ENCODE results near the gene CCN5.
"Not testable (repeated sequence)": the region's sequence is repeated elsewhere in the genome, so short reads cannot be mapped to it uniquely, and the experiment has no call there.

Gene CCN5, protein sequence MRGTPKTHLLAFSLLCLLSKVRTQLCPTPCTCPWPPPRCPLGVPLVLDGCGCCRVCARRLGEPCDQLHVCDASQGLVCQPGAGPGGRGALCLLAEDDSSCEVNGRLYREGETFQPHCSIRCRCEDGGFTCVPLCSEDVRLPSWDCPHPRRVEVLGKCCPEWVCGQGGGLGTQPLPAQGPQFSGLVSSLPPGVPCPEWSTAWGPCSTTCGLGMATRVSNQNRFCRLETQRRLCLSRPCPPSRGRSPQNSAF

DNA sequence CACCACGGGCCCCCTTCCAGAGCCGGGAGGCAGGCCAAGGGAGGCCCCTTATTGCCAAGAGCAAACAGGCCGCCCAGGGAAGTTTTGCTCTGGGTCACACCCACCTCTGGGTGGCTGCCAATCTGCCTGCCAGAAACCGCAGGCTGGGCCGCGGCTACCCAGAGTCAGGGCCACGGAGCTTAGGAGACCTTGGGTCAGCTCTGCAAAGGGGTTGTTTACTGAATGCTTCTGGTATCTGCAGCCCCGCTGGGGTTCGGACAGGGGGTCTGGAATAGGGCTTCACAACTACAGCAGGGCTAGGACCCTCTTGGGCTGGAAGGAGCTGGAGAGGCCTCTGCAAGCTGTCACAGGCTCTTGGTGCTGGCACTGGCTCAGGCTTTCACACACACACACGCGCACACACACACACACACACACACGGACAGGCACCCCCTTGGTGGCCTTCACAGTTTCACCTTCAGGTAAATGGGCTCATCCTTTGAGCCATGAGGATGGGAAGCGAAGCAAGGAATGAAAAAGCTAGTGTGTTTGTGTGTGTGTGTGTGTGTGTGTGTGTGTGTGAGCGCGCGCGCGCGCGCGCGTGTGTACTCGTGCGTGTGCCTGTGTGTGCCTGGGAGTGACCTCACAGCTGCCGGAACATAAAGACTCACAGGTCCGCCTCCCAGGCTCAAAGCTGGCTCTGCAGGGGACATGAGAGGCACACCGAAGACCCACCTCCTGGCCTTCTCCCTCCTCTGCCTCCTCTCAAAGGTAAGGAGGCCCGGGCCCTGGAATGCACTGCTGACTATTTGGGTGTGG, at the start of gene CCN5:
Gene CCN5, plus strand, starts transcription at position 669 of the 798 bp plus-strand sequence. Its CDS starts 22 bp downstream, at position 691.
- DNase-seq (ENCODE audit: low read depth), result peak; percentile 88

DNA sequence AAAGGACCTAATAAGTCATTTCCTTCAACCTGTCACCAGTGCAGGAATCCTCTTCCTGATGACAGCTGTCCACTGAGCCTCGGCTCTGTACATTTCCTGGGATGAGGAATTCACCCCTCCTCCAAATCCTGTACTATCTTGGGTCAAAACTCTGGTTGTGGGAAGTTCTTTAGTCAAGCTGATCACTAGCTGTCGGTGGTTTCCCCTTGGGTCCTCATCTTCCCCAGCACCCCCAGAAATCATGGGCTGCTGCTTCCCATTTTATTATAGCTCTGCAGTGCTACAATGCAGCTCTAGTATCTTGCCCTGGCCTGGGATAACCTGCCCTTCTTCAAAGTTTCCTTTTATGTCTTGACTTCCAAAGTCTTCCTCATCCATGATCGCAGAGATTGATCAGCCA, 49.1 kb upstream of the CCN5 start:
- no peak for DNase-seq (ENCODE audit: low read depth)

DNA sequence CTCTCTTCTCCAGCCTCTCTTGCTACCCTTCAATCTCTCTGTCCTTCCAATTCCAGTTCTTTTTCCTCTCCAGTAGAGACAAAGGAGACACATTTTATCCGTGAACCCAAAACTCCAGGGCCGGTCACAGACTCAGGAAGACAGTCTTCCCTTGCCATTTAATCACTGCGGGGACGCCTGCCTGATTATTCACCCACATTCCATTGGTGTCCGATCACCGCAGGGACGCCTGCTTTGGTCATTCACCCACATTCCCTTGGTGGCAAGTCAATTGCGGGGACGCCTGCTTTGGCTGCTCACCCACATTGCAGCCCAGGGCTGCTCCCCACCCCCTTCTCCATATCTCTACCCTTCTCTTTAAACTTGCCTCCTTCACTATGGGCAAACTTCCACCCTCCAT, 44.3 kb upstream of the CCN5 start:
- DNase-seq (ENCODE audit: low read depth), result not testable (repeated sequence)

DNA sequence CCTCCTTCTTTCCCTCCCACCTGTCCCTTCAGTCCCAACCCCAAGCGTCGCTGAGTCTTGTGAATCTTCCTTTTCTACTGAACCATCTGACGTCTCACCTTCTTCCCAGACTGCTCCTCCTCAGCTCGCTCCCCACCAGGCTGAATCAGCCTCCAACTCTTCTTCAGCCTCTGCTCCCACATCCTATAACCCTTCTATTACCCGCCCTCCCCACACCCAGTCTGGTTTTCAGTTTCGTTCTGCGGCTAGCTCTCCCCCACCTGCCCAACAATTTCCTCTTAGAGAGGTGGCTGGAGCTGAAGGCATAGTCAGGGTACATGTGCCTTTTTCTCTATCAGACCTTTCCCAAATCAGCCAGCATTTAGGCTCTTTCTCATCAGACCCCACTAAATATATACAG, 43.6 kb upstream of the CCN5 start:
- not testable (repeated sequence) for DNase-seq (ENCODE audit: low read depth)

DNA sequence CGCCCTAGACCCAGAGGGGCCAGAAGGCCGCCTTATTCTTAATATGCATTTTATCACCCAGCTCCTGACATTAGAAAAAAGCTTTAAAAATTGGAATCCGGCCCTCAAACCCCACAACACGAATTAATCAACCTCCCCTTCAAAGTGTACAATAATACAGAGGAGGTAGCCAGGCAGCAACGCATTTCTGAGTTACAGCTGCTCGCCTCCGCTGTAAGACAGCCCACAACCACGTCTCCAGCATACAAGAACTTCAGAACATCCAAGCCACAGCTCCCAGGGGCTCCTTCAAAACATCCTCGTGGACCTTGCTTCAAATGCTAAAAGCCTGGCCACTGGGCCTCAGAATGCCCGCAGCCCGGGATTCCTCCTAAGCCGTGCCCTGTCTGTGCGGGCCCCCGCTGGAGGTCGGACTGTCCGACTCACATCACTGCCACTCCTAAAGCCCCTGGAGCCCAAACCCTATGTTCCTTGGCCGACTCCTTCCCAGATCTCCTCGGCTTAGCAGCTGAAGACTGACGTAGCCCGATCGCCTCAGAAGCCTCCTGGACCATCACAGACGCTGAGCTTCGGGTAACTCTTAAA, 42.8 kb upstream of the CCN5 start:
- not testable (repeated sequence) for DNase-seq (ENCODE audit: low read depth)

DNA sequence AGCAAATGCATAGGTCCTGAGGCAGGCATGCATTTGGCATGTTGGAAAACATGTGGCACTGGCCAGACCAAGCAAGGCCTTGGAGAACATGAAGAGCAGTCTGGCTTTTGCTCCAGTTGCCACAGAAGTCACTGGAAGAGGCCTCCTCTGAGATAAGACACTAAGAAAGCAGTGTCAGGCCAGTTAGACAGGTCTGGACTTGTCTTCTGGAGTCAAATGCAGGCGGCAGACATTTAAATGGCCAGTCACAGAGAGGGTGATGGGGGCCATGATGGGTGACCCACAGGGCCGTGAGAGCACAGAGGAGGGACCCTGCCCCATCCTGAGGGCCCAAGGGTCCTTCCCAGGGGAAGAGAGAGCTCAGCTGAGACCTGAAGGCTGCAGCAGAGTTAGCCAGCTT, 36.9 kb upstream of the CCN5 start:
- DNase-seq (ENCODE audit: low read depth), result no peak

DNA sequence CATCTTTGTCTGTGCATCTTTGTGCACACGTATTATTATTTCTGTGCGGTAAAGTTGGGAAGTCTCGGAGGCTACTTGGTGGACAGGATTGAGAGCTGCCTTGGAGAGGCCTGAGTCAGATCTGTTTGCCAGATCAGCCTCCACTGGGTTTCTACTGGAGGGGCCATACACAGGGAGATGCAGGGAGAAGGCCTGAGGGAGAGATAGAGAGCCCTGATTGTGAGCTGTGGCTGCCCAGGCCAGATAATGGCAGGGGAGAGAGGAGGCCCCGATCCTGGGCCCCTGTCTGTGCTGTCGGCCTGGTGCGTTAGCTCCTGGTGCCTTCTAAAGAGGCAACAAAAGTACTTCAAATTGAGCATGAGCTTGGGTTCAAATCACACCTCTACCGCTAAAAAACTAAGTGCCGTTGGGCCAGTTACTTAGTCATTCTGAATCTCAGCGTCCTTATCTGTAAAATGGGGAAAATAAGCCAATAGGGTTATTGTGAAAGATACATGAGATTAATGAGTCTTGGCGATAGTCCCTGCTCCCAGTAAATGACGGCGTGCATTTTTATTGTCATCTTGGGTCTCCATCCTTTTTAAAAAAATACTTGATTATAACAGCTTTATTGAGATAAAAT, 36.1 kb upstream of the CCN5 start:
- DNase-seq (ENCODE audit: low read depth), result no peak

DNA sequence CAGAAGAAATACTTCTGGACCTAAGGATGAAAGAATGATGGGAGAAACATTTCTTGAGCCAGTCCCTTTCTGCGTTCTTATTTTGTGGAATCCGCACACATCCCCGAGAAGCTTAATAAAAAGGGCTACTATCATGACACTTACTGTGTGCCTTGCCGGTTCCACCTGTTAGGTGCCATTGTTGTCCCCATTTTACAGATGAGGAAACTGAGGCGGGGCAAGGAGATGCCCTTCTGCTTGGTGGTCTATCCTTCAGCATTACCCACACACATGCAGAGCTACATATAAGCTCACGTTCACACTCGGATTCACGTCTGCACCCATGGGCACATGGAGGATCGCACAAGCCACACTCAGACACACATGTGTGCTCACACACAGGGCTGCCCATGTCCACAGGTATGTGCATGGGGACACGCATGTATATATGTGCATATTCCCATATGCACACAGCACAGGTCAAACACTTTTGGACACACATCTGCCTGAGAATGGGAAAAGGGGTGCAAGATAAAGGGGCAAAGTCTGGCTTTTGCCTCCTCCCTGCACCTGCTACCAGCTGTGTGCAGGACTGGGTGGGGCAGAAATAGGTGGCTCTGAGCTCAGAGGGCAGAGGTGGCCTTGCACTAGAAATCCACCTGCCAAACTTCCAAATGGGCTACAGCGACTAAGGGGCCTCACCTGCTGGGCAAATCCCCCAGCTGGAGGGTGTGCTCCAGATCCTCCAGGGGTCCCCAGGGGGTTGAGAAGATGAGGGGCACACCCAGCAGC, 33.2 kb upstream of the CCN5 start:
- DNase-seq (ENCODE audit: low read depth), result no peak

DNA sequence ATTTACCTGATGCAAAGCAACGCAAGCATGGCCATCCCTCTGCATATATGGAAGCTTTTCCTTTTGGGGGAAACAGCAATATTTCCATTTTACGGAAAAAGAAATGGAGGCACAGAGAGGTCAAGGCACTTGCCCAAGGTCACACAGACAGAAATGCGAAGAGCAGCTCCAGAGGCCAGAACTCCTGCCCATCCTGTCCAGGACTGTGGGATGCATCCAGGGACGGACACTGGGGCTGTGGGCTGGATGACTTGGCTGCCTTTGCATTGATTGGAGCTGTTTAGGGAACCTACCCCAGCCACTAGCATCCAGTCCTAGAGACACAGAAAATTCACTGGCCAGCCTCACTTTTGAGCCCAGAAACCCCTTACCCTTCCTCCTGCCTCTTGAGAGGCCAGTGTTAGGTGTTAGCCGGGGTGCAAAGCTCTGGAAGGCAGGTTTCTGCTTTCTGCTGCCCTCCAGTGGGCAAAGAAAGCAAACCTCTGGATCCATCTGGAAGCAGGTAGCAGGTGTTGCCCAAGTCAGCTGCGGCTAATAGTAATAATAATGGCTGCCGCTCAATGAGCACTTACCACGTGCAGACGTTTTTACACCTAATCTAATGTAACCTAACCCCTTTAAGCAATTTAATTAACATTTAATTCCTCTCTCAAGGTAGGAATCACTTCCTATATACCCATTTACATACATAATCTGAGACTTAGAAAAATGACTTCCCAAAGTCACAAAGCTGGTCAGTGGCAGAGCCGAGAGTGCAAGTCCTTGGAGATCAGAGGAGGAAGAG, 31.7 kb upstream of the CCN5 start:
- peak; percentile 31 for DNase-seq (ENCODE audit: low read depth)

DNA sequence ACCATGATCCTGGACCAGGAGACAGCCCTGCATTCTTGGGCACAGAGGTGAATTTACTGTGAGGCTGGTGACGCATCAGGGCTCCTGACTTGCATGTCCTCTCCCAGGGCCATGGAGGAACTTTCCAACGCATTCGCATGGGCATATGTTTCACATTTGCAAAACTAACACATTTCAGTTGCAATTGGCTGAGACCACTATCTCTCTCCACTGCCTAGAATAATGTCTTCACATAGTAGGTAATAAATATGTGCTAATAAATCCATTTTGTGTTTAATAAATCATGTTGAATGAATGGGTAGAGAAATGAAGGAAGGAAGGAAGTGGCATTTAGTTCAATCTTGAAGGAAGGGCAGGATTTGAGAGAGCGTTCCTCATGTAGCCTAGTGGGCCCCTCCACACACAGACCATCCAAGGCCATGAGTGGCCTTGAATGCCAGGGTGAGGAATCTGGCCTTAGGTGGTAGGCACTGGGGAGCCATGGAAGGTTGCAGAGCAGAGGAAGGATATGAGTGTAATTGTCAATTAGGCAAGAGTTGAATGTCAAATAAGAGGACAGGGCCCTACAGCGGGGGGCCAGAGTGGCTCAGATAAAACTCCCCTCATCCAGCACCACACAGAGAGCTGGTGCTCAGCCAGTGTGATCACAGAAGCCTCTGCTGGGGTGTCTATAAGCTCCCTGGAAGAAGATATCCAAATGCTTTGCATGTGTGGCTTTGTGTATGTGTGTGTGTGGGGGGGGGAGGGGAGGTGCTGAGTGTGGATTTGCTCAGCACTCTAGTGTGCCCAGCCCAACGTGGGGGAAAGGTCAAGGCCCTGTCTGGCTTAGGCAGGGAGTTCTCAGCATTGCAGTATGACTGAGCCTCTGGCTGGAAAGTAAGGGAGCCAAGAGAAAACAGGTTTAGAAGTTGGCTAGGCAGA, 30.9 kb upstream of the CCN5 start:
- DNase-seq (ENCODE audit: low read depth), result no peak

DNA sequence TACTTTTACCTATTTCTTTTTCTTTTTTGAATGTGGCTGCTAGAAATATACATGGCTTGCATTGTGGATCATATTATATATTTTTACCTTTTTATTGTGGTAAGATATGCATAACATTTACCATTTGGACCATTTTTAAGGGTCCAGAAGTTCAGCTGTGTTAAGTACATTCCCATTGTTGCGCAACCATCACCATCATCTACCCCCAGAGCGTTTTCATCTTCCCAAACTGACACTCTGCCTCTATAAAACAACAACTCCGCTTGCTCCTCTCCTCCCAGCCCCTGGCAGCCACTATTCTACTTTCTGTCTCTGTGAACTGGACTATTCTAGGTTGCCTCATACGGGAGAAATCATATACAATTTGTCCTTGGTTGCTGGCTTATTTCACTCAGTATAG, 28.2 kb upstream of the CCN5 start:
- DNase-seq (ENCODE audit: low read depth), result no peak

DNA sequence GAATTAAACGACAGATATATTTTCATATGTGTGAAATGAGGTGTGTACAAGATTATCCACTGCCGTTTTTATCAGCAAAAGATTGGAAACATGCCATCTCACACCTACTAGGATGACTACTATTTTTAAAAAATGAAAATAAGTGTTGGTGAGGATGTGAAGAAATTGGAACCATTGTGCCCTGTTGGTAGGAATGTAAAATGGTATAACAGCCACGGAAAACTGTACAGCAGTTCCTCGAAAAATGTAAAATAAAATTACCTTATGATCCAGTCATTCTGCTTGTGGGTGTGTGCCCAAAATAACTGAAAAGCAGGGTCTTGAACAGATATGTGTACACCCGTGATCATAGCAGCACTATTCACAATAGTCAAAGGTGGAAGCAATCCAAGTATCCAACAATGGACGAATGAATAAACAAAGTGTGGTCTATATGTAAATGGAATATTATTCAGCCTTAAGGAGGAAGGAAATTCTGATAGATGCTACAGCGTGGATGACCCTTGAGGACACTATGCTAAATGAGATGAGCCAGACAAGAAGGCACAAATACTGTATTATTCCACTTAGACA, 27.0 kb upstream of the CCN5 start:
- DNase-seq (ENCODE audit: low read depth), result no peak

DNA sequence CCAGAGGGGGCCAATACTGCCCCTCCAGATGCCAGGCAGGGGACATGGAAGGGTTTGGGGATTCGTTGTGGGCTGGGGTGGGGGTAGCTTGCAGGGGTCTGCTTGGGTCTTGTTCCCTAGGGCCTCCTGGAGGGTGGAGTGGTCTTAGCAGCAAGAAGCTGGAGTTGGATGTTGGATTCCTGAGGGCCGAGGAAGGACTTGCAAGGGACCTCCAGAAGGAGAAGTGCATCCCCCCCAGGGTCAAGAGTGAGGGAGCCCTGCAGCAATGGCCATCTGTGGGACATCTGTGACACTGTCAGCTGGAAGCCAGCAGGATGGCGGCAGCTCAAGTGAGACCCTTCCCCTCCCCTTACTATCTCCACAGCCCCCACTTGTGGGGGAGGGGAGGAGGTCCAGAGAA, 25.4 kb upstream of the CCN5 start:
- no peak for DNase-seq (ENCODE audit: low read depth)

DNA sequence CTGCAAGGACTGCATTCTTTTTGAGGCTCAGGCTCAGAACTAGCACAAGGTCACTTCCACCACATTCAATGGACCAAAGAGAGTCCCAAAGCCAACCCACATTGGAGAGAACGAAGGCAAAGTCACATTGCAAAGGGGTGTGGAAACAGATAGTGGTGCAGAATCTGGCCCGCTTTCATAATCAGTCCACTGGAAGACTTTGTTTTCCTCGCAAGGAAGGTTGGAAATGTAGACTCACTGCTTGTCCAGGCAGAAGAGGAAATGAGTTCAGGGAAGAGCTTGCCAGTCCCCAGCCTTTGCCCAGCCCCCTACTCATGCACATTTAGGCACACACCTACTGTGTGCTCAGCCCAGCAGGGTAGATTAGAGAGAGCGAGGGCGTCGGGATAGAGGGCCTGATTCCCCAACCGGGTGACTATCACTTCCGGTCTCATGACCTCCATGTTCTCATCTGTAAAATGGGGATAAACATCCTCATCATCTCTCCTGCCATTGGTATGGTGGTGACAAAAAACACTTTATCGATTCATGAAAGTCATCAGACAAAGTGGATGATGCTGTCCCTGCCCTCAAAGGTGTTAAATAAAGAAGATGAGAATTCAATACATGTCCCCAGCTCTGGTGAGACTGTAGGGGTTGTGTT, 24.3 kb upstream of the CCN5 start:
- peak; percentile 25 for DNase-seq (ENCODE audit: low read depth)

DNA sequence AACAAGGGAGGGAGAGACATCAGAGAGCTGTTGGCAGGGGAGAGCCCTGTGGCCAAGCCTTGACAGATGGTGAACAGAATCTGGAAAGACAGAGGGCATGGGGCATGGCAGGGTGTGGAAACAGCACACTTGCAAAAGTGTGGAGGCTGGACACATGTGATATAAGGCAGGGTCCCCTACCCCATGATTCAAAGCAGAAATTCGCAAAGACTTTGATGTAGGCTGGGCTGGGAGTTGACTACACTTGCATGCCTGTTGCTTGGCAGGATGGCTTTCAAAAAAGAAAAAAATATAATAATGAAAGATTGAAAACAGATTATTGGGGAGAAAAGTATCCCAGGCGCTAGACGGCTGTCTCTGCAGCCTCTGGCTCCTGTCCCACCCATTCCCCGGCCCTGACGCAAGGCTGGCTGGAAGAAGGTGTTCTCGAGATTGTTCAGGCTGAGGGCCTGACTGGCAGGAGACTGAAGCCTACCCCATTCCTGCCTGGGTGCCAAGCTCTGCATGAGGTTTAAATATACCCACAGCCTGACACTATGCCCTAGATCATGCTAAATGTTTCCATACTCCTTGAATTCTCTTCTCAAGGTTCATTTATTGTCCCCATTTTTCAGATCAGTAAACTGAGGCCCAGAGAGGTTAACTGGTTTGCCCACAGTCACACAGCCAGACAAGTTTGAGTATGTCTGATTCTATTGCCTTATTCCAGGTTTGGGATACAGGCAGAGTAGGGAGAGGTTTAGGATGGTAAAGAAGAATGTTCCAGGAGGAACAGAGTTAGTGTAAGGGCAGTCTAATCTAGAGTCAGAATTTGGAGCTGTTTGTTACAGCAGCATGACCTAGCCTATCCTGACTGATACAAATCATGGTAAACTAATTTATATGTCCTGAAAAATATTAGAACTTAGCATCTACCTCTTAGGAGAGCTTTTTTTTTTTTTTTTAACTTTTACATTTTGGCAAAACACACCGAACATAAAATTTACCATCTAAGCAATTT, 23.4 kb upstream of the CCN5 start:
- DNase-seq (ENCODE audit: low read depth), result no peak

DNA sequence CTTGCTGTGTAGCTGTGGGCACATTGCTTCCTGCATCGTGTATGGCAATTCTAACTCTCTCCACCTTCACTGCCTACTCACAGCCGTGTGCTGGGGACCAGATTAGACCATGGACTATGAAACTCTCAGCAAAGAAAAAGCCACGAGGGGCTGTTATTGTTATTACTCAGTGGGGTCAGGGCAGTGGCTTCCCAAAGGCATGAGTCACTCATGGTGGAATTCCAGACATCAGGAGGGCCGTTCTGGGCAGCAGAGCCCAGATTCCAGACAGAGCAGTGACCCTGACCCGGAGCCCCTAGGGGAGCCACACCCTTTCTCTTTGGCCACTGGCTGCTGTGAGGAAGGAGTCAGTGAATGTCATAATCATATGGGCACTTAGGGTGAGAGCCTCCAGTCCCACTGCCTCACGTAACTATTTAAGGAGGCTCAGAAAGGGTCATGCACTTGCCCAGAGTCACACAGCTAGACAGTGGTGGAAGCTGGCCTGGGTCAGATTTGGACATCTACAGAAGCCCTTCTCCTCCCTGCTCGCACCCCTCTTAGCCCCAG, 22.2 kb upstream of the CCN5 start:
- peak; percentile 95 for DNase-seq (ENCODE audit: low read depth)

DNA sequence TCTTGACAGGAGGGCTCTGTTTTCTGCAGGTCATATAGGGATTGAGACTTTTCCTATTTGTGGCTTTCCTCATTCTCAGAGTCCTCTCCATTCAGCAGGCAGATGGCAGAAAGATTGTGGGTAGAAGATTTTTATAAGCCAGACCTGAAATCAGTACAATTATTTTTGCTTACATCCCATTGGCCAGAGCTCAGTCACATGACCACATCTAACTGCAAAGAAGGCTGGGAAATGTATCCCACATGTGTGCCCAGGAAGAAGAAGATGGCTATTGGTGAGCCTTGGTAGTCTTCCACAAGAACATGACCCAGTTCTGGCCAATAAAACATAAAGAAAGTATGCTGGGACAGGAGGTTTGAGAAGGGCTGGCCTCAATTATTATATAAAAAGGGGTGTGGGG, 21.5 kb upstream of the CCN5 start:
- DNase-seq (ENCODE audit: low read depth), result no peak

DNA sequence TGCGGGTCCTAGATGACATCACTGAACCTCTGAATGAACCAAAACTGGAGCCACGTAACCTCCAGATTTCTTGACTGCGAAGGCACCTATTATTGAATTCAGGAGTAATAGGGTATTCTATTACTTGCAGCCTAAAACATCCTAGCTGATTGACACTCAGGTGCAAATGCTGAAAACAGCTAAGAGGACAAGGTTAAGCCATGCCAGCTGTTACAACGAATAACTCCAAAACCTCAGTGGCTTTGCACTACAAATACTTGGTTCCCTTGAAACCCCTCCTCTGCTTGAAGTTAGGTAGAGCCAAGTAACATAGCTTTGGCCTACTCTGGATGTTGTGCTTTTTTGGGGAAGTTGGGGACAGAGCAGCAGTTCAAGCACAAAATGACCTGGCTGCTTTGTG, 21.0 kb upstream of the CCN5 start:
- DNase-seq (ENCODE audit: low read depth), result no peak
